GM12878 (cell line): ENCODE measurements around the gene CD86. TPM values are rescaled to one million over a fixed set of nuclear protein-coding genes. Genes with fewer than 3 reads are reported as not detected.

Source experiments
- CREM ChIP-seq: IDR thresholded peaks from 2 replicates; pipeline ENCODE4 v1.6.1; 2014; ENCODE audit warnings: antibody characterized with exemption, low read depth
- CTCF ChIP-seq, 3 experiments: IDR thresholded peaks in 2 of 3; conservative IDR thresholded peaks in 1 of 3; 2 replicates each; pipeline ENCODE4 v1.5.1; 2011; ENCODE audit warnings: low read depth in 3 of 3, low read length in 3 of 3, mild to moderate bottlenecking in 3 of 3, control low read depth in 2 of 3, moderate library complexity in 2 of 3, inconsistent platforms in 1 of 3, mixed read lengths in 1 of 3; ENCODE audit not compliant: control insufficient read depth in 2 of 3, insufficient read depth in 1 of 3; ENCODE audit errors: extremely low read depth in 1 of 3
- EED ChIP-seq: sonication (generic); IDR thresholded peaks from 2 replicates; pipeline ENCODE4 v1.6.1; 2016; ENCODE audit warnings: antibody characterized with exemption, low read depth
- HDAC6 ChIP-seq: fragments of 200-600 bp; sonication (generic); IDR thresholded peaks from one replicate; pipeline ENCODE4 v1.8.0; 2017; ENCODE audit warnings: antibody characterized with exemption; ENCODE audit not compliant: unreplicated experiment
- IKZF2 ChIP-seq, 2 experiments: fragments of 450-650 bp; IDR thresholded peaks; 2 replicates each; pipeline ENCODE4 v1.6.1; 2017; ENCODE audit warnings: mild to moderate bottlenecking in 2 of 2, moderate library complexity in 2 of 2
- JUNB ChIP-seq: IDR thresholded peaks from 2 replicates; pipeline ENCODE4 v1.6.1; 2016; ENCODE audit warnings: antibody characterized with exemption, mild to moderate bottlenecking
- MEF2A ChIP-seq: IDR thresholded peaks from 2 replicates; pipeline ENCODE4 v1.6.1; 2011; ENCODE audit warnings: low read depth, mild to moderate bottlenecking, low read length, moderate library complexity; ENCODE audit not compliant: insufficient read depth
- NR2C2 ChIP-seq: IDR thresholded peaks from 2 replicates; pipeline ENCODE4 v1.6.1; 2011; ENCODE audit warnings: borderline replicate concordance, low read depth; ENCODE audit not compliant: control insufficient read depth, insufficient read length
- PBX3 ChIP-seq: IDR thresholded peaks from 2 replicates; pipeline ENCODE4 v1.6.1; 2011; ENCODE audit warnings: mild to moderate bottlenecking, low read depth, low read length, moderate library complexity; ENCODE audit not compliant: insufficient replicate concordance
- RAD21 ChIP-seq: IDR thresholded peaks from 2 replicates; pipeline ENCODE4 v1.6.1; 2011; ENCODE audit warnings: mild to moderate bottlenecking, low read depth, low read length, moderate library complexity; ENCODE audit not compliant: insufficient read depth
- SMARCA5 ChIP-seq: fragments of 450-650 bp; IDR thresholded peaks from 2 replicates; pipeline ENCODE4 v1.6.1; 2017; ENCODE audit warnings: mild to moderate bottlenecking
- SREBF1 ChIP-seq: IDR thresholded peaks from 2 replicates; pipeline ENCODE4 v1.6.1; 2012; ENCODE audit warnings: mild to moderate bottlenecking, low read length
- STAT1 ChIP-seq: fragments of 450-650 bp; conservative IDR thresholded peaks from 2 replicates; pipeline ENCODE4 v1.6.1; 2014; ENCODE audit warnings: antibody characterized with exemption, mild to moderate bottlenecking
- SUPT20H ChIP-seq: IDR thresholded peaks from 2 replicates; pipeline ENCODE4 v1.6.1; 2011; ENCODE audit warnings: low read depth, mild to moderate bottlenecking, low read length, moderate library complexity, borderline replicate concordance; ENCODE audit not compliant: control insufficient read depth
- SUZ12 ChIP-seq: fragments of 200-600 bp; sonication (generic); IDR thresholded peaks from one replicate; pipeline ENCODE4 v1.6.1; 2018; ENCODE audit warnings: antibody characterized with exemption, mild to moderate bottlenecking; ENCODE audit not compliant: unreplicated experiment
- WRNIP1 ChIP-seq: IDR thresholded peaks from 2 replicates; pipeline ENCODE4 v1.6.1; 2011; ENCODE audit warnings: low read depth, low read length, improper control_type of control experiment, borderline replicate concordance
- ZNF217 ChIP-seq: fragments of 450-650 bp; IDR thresholded peaks from 2 replicates; pipeline ENCODE4 v1.6.1; 2017; ENCODE audit warnings: antibody characterized with exemption, mild to moderate bottlenecking
- ZNF384 ChIP-seq: IDR thresholded peaks from 2 replicates; pipeline ENCODE4 v1.6.1; 2012; ENCODE audit warnings: low read depth, mild to moderate bottlenecking, low read length, improper control_type of control experiment, borderline replicate concordance
- ZNF622 ChIP-seq: fragments of 450-650 bp; IDR thresholded peaks from 2 replicates; pipeline ENCODE4 v1.6.1; 2017; ENCODE audit warnings: mild to moderate bottlenecking, inconsistent platforms
- polyA plus RNA-seq, 11 experiments: library from polyadenylated mRNA; depleted of rRNA in 4 of 11; unstranded in 6 of 11; stranded (reverse) in 5 of 11; fragments of >200 nt; fragmentation: Nextera tagmentation in 4 of 11; fragmentation: Illumina TruSeq in 1 of 11; extraction: Ambion mirVana in 4 of 11; extraction: Trizol in 1 of 11; gene quantifications; 1 replicate in 1 of 11; 2 replicates in 10 of 11; pipeline versions ENCODE4 v1.2.1 to v1.2.3, GENCODE V29; 2011 to 2016; ENCODE audit warnings: inconsistent platforms in 2 of 11, missing spikeins in 2 of 11, low read depth in 1 of 11
- total RNA-seq, 4 experiments: library from RNA; depleted of rRNA in 3 of 4; stranded (reverse); fragments of >200 nt in 3 of 4; fragmentation: Illumina TruSeq in 1 of 4; extraction: Trizol in 1 of 4; gene quantifications; 2 replicates each; pipeline versions ENCODE4 v1.2.1 to v1.2.3, GENCODE V29; 2013 to 2021
- TF ChIP-seq, protein P1 (sequence below): IDR thresholded peaks from 2 replicates; pipeline ENCODE4 v1.6.1; 2012; ENCODE audit warnings: improper control_type of control experiment, low read depth, low read length; ENCODE audit not compliant: insufficient replicate concordance
- TF ChIP-seq, protein P2 (sequence below): IDR thresholded peaks from 2 replicates; pipeline ENCODE4 v1.6.1; 2012; ENCODE audit warnings: low read depth, low read length, improper control_type of control experiment

Gene CD86
- total and polyA plus RNA-seq, 10 of the 15 experiments (the other 5 are each of a cell fraction or from before 2014, with no cell fraction given), result 40.9 to 100 (median 55.5) TPM

DNA sequence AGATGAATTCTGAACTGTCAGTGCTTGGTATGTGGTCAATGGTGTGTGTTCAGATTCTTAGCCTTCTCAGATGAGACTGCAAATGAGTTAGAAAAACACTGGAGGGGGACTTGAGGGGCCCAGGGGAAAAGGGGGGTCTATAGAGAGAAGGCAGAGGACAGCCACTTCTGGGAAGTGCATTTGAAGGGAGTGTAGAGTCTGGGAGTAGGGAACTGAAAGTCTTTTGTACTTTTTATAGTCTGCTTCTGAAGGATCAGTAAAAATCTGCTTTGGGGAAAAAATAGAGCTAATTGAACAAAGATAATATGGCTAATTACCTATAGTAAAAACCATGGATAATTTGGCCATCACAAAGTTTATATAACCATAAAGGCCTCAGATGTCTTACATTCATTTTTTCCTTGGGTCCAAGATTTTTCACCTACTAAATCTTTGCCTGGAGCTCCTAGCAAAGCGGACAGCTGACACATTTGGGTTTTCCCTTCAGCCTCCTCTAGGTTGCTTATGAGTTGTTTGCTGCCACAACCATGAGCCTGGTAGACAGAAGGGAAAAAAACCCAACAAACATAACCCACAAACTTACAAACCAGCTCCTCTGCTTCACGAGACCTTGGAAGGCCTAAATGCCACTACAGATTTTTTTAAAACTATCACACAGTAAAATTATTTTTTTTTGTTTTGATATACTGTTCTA lies 48.8 kb downstream of the CD86 start (continued):
- TF ChIP-seq WRNIP1, result no peak
- TF ChIP-seq MEF2A, result no peak
- TF ChIP-seq EED, result peak; percentile 67
- TF ChIP-seq, protein P1, sequence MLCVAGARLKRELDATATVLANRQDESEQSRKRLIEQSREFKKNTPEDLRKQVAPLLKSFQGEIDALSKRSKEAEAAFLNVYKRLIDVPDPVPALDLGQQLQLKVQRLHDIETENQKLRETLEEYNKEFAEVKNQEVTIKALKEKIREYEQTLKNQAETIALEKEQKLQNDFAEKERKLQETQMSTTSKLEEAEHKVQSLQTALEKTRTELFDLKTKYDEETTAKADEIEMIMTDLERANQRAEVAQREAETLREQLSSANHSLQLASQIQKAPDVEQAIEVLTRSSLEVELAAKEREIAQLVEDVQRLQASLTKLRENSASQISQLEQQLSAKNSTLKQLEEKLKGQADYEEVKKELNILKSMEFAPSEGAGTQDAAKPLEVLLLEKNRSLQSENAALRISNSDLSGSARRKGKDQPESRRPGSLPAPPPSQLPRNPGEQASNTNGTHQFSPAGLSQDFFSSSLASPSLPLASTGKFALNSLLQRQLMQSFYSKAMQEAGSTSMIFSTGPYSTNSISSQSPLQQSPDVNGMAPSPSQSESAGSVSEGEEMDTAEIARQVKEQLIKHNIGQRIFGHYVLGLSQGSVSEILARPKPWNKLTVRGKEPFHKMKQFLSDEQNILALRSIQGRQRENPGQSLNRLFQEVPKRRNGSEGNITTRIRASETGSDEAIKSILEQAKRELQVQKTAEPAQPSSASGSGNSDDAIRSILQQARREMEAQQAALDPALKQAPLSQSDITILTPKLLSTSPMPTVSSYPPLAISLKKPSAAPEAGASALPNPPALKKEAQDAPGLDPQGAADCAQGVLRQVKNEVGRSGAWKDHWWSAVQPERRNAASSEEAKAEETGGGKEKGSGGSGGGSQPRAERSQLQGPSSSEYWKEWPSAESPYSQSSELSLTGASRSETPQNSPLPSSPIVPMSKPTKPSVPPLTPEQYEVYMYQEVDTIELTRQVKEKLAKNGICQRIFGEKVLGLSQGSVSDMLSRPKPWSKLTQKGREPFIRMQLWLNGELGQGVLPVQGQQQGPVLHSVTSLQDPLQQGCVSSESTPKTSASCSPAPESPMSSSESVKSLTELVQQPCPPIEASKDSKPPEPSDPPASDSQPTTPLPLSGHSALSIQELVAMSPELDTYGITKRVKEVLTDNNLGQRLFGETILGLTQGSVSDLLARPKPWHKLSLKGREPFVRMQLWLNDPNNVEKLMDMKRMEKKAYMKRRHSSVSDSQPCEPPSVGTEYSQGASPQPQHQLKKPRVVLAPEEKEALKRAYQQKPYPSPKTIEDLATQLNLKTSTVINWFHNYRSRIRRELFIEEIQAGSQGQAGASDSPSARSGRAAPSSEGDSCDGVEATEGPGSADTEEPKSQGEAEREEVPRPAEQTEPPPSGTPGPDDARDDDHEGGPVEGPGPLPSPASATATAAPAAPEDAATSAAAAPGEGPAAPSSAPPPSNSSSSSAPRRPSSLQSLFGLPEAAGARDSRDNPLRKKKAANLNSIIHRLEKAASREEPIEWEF, result no peak
- TF ChIP-seq, protein P2, sequence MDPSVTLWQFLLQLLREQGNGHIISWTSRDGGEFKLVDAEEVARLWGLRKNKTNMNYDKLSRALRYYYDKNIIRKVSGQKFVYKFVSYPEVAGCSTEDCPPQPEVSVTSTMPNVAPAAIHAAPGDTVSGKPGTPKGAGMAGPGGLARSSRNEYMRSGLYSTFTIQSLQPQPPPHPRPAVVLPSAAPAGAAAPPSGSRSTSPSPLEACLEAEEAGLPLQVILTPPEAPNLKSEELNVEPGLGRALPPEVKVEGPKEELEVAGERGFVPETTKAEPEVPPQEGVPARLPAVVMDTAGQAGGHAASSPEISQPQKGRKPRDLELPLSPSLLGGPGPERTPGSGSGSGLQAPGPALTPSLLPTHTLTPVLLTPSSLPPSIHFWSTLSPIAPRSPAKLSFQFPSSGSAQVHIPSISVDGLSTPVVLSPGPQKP, result no peak
- peak; percentile 28; the same call in 1 of the 2 replicates for TF ChIP-seq CREM
- no peak for TF ChIP-seq PBX3
- TF ChIP-seq SUPT20H, result no peak
- peak; percentile 28; the same call in 1 of the 2 replicates for TF ChIP-seq RAD21
- TF ChIP-seq ZNF384, result peak; percentile 26; the same call in 1 of the 2 replicates
- no peak for TF ChIP-seq SUZ12
- TF ChIP-seq NR2C2, result no peak
- TF ChIP-seq HDAC6, result no peak
- no peak for TF ChIP-seq STAT1
- no peak for TF ChIP-seq SREBF1
- TF ChIP-seq CTCF (IDR thresholded peaks at IDR 0.05 in 2 of 3, conservative IDR thresholded peaks at IDR 0.05 in 1 of 3; ENCODE audit: control insufficient read depth in 2 of 3, extremely low read depth in 1 of 3, insufficient read depth in 1 of 3, low read depth in 3 of 3, low read length in 3 of 3), result no peak
- TF ChIP-seq ZNF622, result no peak
- TF ChIP-seq JUNB, result peak; percentile 54
- TF ChIP-seq IKZF2 (IDR thresholded peaks at IDR 0.05), result peak; percentile 32 to 57; a peak in 3 of 4 replicates
- no peak for TF ChIP-seq SMARCA5
- TF ChIP-seq ZNF217, result no peak
